ES-I3 (cell line): ENCODE results near the gene NAP1L1.

Experiments
- H3K36me3 ChIP-seq: 2 replicates; pipeline ENCODE4 v1.6.1; 2013; ENCODE audit warnings: mild to moderate bottlenecking, low read length, control low read depth, moderate library complexity; ENCODE audit not compliant: insufficient read depth
- H3K4me1 ChIP-seq: 2 replicates; pipeline ENCODE4 v1.6.1; 2013; ENCODE audit warnings: mild to moderate bottlenecking, control low read depth, low read length; ENCODE audit not compliant: insufficient read depth
- H3K9ac ChIP-seq: 2 replicates; pipeline ENCODE4 v1.6.1; 2013; ENCODE audit warnings: low read depth, mild to moderate bottlenecking, low read length, moderate library complexity
- H3K9me3 ChIP-seq: 2 replicates; pipeline ENCODE4 v1.6.1; 2013; ENCODE audit warnings: mild to moderate bottlenecking, low read length, moderate library complexity; ENCODE audit not compliant: control insufficient read depth, insufficient read depth

The NAP1L1 gene

DNA sequence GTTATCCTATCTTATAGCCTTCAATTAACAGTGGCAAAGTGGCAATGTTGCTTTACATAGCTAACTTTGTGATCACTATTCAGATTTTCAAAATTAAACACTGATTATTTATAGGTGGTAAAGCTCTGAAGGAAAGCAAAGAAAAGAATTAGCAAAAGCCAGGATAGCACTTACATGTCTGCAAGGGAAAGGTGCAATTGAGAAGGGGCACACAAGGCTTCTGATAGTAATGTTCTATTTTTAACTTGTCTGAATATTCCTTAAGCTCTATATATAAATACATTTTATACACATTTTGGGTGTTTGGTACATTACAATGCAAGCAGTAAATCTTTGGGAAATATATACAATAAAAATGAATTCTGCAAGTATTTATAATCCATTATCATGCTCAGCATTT, 10.9 kb downstream of the NAP1L1 start:
- Histone ChIP-seq H3K36me3 (peaks cover 15% of the 10 kb centered on the region), H3K4me1 (no peaks in the 10 kb centered on the region; the same call in 1 of the 2 replicates)

DNA sequence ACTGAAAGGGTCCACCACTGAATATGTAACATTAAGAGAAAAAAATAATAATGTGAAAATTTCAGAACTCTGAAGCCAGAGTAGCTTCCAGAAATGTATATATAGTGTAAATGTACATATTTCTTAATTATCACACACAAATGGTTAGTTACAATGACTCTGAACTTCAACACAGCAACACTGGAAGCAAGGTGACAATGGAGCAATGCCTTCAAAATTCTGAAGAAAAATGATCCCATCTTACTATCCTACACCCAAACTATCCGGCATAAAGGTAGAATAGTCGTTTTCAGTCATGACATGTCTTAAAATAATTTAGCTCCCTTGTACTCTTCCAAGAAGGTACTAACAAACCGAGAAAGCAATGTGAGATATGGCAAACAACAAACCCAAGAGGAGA, 11.9 kb downstream of the NAP1L1 start:
- H3K36me3 ChIP-seq = peaks cover 16% of the 10 kb centered on the region
- no peaks in the 10 kb centered on the region; the same call in 1 of the 2 replicates for H3K4me1 ChIP-seq
- no peak overlapping the region for H3K9ac ChIP-seq
- H3K9me3 ChIP-seq = no peaks in the 10 kb centered on the region

More for the DNA sequence above, 10.9 kb downstream of the NAP1L1 start:
- H3K9ac ChIP-seq = no peak overlapping the region
- H3K9me3 ChIP-seq = no peaks in the 10 kb centered on the region

DNA sequence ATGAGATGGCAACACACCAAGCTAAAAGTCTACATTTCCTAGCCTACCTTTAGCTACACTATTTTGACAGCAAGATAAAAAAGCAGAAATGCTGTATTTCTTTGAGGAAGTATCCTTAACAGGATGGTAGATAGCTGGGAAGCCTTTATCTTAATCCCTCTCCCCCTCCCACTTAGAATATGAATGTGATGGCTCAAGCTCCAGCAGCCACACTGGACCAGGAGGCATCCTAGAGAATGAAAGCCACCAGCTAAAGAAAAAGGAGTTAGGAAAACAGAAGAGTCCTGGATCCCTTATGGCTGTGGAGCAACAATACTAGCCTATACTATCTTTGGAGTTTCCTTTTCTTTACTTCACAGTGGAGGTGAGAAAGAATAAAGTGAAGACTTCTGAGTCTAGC, 15.1 kb downstream of the NAP1L1 start:
- H3K9ac ChIP-seq = no peak overlapping the region
- peaks cover 23% of the 10 kb centered on the region for H3K36me3 ChIP-seq
- peaks cover 11% of the 10 kb centered on the region; the same call in 1 of the 2 replicates for H3K9me3 ChIP-seq
- no peaks in the 10 kb centered on the region; the same call in 1 of the 2 replicates for H3K4me1 ChIP-seq

DNA sequence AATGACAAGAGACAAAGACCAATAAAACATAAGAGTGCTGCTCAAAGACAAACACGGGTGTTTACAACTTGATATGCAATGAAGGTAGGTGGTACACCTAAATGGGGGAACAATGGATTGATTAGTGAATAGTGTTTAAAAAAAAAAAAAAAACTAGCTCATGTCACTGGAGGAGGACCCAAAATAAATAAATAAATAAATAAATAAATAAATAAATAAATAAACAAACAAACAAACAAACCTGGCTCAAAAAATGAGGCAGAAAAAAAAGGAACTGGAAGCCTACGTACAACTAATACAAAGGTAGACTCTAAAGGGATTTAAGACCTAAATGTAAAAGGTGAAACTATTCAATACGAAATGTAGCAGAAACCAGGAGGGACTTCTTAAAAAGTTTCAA, 18.6 kb downstream of the NAP1L1 start:
- no peaks in the 10 kb centered on the region for H3K4me1 ChIP-seq
- H3K36me3 ChIP-seq = peaks cover 15% of the 10 kb centered on the region

DNA sequence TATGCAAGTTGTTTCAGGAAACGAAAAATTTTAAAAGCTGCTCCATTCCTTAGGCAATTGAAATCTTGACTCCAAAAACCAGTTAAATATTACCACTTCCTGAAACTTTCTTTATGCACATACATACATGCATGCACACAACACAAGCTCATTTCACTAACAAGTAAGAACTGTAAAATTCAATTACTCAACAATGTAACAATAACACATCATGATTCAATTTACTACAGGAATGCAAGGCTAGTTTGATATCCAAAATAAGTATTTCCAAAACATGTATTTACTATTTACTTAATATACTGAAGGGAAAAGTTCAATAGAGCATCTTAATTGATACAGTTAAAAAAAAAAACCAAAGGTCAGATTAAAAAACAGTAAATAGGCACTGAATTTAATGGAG, 19.6 kb downstream of the NAP1L1 start:
- H3K36me3 ChIP-seq = peaks cover 17% of the 10 kb centered on the region; the same call in 1 of the 2 replicates
- H3K4me1 ChIP-seq = no peaks in the 10 kb centered on the region
- H3K9ac ChIP-seq = no peak overlapping the region
- H3K9me3 ChIP-seq = peaks cover 11% of the 10 kb centered on the region; the same call in 1 of the 2 replicates

More for the DNA sequence above, 18.6 kb downstream of the NAP1L1 start:
- Histone ChIP-seq H3K9me3 (peaks cover 11% of the 10 kb centered on the region; the same call in 1 of the 2 replicates), H3K9ac (no peak overlapping the region)

DNA sequence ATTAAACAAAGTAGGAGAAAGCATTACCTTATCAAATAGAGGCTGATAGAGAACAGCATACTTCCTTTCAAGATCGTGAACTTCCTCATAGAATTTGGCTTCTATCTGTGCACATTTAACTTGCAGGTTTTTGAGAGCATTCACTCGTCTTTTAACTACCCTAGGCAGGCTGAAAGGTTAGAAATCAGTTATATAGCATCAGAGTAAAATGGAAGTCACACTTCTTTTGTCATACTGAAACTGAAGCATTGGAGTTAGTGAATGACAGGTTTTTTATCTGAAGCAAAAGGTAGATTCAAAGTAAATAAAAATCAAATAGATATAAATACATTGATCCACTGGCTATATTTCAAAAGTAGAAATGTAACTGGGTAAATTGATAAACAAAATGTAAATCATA, 24.4 kb downstream of the NAP1L1 start:
- no peak overlapping the region for H3K9ac ChIP-seq
- peaks cover 15% of the 10 kb centered on the region for H3K4me1 ChIP-seq
- peaks cover 3% of the 10 kb centered on the region; the same call in 1 of the 2 replicates for H3K9me3 ChIP-seq
- H3K36me3 ChIP-seq = peaks cover 16% of the 10 kb centered on the region; the same call in 1 of the 2 replicates

DNA sequence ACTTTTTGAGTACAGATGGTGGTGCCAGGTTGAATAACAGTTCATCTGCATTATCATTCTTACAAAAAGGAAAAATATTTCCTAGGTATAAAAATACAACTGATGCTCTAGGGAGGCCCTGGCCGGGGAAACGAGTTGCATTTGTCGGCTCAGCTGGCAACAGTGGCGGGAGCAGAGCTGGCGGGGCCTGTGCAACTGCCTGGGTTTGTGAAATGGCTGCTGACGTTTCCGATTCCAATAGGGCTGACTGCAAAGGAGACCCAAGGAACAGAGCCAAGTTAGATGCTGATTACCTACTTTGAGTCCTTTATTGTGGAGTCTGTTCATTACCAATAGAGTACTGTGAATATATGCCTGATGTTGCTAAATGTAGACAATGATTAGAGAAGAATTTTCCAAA, 27.2 kb downstream of the NAP1L1 start:
- Histone ChIP-seq H3K9ac (no peak overlapping the region), H3K9me3 (no peaks in the 10 kb centered on the region), H3K4me1 (peaks cover 25% of the 10 kb centered on the region), H3K36me3 (peaks cover 24% of the 10 kb centered on the region)

DNA sequence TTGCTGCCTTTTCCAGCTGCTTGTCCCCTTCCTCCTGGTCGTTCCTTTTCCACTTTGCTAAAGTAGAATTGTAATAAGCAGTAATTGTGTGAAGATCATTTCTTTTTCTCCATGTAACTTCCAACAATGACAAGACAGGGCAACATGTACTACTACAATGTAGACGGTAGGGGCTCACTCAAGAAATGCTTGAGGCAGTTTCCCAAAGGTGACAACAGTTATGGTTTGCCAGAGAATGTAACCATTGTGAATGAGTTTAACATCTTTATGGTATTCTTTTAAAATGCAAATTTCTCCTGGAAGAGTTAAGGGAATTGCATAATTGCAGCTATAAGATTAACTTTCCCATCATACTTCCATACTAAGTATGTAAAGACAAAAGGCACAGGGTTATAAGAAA, 29.1 kb downstream of the NAP1L1 start:
- Histone ChIP-seq H3K9me3 (no peaks in the 10 kb centered on the region), H3K9ac (no peak overlapping the region), H3K36me3 (peaks cover 27% of the 10 kb centered on the region), H3K4me1 (peaks cover 25% of the 10 kb centered on the region)

DNA sequence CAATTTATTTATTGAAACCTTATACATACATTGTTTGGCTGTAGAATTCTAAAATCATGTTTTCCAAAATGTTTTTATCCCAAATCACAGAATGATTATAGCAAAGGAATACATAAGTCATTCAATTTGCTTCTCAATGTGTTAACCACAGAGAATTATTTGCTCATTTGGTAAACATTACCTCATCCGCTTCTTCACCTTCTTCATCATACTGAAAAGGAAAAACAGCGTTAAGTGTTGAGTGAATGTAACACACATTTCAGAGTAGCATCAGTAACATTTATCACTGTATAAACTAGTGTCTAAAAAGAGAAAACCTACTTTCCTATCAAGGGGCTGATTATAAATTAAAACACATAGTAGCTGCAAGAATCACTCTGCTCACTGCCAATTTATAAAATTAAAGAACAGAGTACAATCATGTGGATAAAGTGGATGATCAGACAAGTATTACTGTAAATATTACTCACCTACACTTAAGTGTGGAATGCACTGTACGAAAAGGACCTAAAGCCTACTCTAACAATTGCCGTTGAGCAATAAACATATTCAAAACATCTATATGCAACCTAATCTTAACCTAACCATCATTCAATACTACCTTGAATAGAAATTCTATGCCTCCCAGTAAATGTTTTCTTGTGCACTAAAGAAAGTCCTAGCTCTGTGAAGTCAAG, 34.8 kb downstream of the NAP1L1 start:
- no peaks in the 10 kb centered on the region for H3K9me3 ChIP-seq
- no peak overlapping the region for H3K9ac ChIP-seq
- H3K36me3 ChIP-seq = peaks cover 11% of the 10 kb centered on the region
- peaks cover 6% of the 10 kb centered on the region for H3K4me1 ChIP-seq

DNA sequence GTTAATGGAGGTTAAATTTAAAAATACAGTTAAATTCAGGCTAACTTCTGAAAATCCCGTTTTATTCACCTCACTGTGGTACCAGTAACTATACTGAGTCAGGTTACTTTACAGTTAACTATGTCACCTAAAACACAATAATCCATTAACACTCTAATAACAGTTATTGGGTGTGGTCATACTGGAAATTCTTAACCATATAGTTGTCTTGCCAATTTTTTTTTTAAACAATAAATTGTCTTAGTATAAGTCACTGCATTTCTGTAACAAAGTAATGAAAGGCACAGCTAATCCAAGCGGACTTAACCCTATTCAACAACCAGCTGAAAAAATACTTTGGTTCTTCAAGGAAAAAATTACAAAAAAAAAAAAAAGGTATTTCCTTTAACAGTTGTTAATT, 36.7 kb downstream of the NAP1L1 start:
- no peak overlapping the region for H3K9ac ChIP-seq

DNA sequence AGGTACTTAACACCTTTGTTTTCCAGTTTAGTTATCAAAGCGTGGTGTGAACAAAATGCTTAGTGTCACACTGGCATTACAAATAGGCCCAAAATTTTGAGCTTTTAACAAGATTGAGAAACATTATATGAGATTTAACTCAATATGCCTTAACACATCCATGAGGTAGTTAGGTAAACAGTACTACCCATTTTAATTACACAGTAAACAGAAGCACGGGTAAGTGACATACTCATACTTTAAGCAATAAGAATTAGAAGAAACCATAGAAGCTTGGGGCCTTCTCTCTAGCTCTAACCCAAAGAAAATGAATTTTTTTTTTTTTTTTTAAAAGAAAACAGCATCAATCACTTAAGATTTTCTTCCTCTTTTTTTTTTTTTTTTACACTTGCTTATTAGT, 37.4 kb downstream of the NAP1L1 start:
- H3K4me1 ChIP-seq = no peaks in the 10 kb centered on the region
- H3K9me3 ChIP-seq = no peaks in the 10 kb centered on the region
- H3K36me3 ChIP-seq = peaks cover 7% of the 10 kb centered on the region
- H3K9ac ChIP-seq = no peak overlapping the region

More for the DNA sequence above, 36.7 kb downstream of the NAP1L1 start:
- peaks cover 7% of the 10 kb centered on the region for H3K36me3 ChIP-seq
- no peaks in the 10 kb centered on the region for H3K9me3 ChIP-seq
- no peaks in the 10 kb centered on the region for H3K4me1 ChIP-seq

DNA sequence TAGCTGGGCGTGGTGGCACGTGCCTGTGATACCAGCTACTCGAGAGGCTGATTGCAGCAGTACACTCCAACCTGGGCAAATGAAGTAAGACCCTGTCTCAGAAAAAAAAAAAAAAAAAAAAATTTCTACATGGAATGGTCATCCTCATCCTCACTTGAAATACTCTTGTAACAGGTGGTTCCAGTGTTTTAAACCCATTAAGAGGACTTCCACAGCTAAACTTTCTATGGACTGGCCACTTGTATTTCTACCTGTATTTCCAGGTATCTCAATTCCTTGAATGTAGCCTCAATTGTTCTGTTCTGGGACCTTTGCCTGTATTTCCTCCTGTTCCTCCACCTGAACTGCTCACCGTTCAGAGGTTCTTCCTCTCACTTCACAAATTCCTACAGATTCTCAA, 41.1 kb downstream of the NAP1L1 start:
- Histone ChIP-seq H3K36me3 (peaks cover 4% of the 10 kb centered on the region; the same call in 1 of the 2 replicates), H3K9ac (no peak overlapping the region), H3K9me3 (no peaks in the 10 kb centered on the region), H3K4me1 (peaks cover 5% of the 10 kb centered on the region; the same call in 1 of the 2 replicates)

DNA sequence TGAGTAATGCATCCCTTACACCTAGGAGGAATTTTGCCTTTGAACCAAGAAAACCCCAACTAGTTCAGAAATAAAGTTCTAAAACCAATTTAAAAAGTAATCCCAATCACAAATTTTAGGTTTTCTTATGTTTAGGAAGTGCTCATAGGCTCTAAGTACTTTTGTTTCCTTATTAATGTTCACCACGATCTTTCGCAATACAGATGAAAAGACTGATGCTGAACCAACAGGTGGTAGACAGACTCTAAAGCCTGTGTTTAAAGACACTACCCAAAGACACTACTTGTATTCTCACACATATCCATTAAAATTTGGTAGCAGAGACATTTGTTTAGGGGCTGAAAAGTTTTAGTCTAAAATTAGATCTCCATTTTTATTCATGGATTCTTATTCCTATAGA, 42.3 kb downstream of the NAP1L1 start:
- Histone ChIP-seq H3K36me3 (peaks cover 4% of the 10 kb centered on the region; the same call in 1 of the 2 replicates), H3K9ac (no peak overlapping the region), H3K4me1 (peaks cover 18% of the 10 kb centered on the region), H3K9me3 (no peaks in the 10 kb centered on the region)

DNA sequence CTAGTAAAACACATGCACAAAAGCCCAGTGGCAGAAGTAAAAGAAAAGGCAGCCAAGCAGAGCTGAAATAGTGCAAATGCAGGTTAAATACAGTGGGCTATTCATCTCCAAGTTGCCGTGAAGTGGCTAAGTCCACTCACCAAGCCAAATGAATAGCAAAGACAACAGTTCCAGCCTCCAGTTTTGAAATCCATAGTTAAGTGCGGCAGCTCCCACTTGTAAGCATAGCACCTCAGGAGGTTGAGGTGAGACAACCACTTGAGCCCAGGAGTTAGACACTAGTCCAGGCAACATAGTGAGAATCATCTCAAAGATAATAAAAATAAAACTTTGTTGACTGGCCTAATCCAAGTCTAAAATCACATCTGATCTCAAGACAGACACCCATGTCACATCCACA, 43.1 kb downstream of the NAP1L1 start:
- Histone ChIP-seq H3K9me3 (no peaks in the 10 kb centered on the region), H3K36me3 (peaks cover 4% of the 10 kb centered on the region; the same call in 1 of the 2 replicates), H3K9ac (no peak overlapping the region), H3K4me1 (peaks cover 18% of the 10 kb centered on the region)

DNA sequence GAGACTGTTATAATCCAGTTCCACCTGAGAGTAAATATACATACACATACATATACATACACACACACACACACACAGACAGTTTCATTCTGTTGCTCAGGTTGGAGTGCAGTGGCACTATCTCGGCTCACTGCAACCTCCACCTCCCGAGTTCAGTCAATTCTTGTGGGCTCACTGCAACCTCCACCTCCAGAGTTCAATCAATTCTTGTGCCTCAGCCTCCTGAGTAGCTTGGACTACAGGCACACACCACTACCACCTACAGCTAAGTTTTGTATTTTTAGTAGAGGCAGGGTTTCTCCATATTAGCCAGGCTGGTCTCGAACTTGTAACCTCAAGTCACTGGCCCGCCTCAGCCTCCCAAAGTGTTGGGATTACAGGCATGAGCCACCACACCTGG, 44.0 kb downstream of the NAP1L1 start:
- Histone ChIP-seq H3K36me3 (peaks cover 4% of the 10 kb centered on the region; the same call in 1 of the 2 replicates), H3K4me1 (peaks cover 18% of the 10 kb centered on the region), H3K9me3 (no peaks in the 10 kb centered on the region), H3K9ac (no peak overlapping the region)
